ENCODE results near the gene ALG9.
"Not testable (repeated sequence)": the region's sequence is repeated elsewhere in the genome, so short reads cannot be mapped to it uniquely, and the experiment has no call there.

The ALG9 gene

DNA sequence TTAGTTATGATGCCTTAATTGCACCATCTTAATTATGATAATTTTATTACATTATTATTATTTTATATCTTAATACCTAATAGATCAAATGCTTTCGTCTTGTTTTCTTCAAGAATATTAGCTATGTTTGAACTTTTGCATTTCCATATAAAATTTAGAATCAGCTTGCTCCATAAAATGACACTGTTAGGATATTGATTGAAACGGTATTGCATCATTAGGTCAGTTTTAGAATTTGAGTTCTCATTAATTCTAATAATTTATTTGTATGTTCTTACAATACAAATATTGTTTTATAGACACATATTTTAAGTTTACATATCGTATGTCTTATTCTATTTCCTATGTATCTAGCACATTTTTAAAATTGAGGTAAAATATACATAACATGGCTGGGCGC lies 14.7 kb upstream of the ALG9 start:
- TF ChIP-seq, protein P1, sequence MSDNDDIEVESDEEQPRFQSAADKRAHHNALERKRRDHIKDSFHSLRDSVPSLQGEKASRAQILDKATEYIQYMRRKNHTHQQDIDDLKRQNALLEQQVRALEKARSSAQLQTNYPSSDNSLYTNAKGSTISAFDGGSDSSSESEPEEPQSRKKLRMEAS (IDR thresholded peaks at IDR 0.05; ENCODE audit: low read depth, low read length): no peak
- TF ChIP-seq POLR2A (IDR thresholded peaks at IDR 0.05; ENCODE audit: extremely low read depth, insufficient read length) (no peak), MYC (IDR thresholded peaks at IDR 0.05; ENCODE audit: low read depth, low read length) (no peak)
- TF ChIP-seq, protein P2, sequence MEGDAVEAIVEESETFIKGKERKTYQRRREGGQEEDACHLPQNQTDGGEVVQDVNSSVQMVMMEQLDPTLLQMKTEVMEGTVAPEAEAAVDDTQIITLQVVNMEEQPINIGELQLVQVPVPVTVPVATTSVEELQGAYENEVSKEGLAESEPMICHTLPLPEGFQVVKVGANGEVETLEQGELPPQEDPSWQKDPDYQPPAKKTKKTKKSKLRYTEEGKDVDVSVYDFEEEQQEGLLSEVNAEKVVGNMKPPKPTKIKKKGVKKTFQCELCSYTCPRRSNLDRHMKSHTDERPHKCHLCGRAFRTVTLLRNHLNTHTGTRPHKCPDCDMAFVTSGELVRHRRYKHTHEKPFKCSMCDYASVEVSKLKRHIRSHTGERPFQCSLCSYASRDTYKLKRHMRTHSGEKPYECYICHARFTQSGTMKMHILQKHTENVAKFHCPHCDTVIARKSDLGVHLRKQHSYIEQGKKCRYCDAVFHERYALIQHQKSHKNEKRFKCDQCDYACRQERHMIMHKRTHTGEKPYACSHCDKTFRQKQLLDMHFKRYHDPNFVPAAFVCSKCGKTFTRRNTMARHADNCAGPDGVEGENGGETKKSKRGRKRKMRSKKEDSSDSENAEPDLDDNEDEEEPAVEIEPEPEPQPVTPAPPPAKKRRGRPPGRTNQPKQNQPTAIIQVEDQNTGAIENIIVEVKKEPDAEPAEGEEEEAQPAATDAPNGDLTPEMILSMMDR (IDR thresholded peaks at IDR 0.05; ENCODE audit: low read depth, low read length): no peak
- no peak overlapping the region for H3K4me3 ChIP-seq (ENCODE audit: low read depth, low read length)
- no peak for DNase-seq (ENCODE audit: low read depth)

DNA sequence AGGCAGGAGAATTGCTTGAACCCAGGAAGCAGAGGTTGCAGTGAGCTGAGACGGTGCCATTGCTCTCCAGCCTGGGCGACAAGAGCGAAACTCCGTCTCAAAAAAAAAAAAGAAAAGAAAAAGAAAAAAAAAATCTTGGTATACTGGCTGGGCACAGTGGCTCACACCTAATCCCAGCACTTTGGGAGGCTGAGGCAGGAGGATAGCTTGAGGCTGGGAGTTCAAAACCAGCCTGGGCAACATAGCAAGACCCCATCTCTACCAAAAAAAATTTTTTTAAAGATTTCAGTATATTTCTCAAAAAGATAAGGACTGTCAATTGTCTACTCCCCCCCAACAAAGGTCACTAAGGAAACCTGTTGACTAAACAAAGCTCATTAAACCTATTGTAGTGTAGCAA lies 13.7 kb upstream of the ALG9 start:
- H3K4me3 ChIP-seq (ENCODE audit: low read depth, low read length): not testable (repeated sequence)

DNA sequence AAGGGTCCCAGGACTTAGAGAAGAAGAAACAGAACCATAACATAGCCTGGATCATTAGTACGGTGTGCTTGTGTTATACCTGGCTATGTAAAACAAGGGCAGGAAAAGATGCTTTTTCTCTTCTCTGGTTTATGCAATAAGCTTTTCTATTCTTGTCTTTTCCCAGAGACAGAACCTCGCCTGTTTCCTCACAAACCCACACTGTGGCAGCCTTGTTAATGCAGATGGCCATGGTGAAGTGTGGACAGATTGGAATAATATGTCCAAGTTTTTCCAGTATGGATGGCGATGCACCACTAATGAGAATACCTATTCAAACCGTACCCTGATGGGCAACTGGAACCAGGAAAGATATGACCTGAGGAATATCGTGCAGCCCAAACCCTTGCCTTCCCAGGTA lies 10.8 kb upstream of the ALG9 start:
- no peak overlapping the region for H3K4me3 ChIP-seq (ENCODE audit: low read depth, low read length)
- DNase-seq (ENCODE audit: low read depth): no peak
- no peak for TF ChIP-seq POLR2A (IDR thresholded peaks at IDR 0.05; ENCODE audit: extremely low read depth, insufficient read length)
- TF ChIP-seq, protein P2 (IDR thresholded peaks at IDR 0.05; ENCODE audit: low read depth, low read length): no peak
- TF ChIP-seq, protein P1 (IDR thresholded peaks at IDR 0.05; ENCODE audit: low read depth, low read length): no peak
- TF ChIP-seq MYC (IDR thresholded peaks at IDR 0.05; ENCODE audit: low read depth, low read length): no peak

More for the DNA sequence above, 13.7 kb upstream of the ALG9 start:
- not testable (repeated sequence) for DNase-seq (ENCODE audit: low read depth)

DNA sequence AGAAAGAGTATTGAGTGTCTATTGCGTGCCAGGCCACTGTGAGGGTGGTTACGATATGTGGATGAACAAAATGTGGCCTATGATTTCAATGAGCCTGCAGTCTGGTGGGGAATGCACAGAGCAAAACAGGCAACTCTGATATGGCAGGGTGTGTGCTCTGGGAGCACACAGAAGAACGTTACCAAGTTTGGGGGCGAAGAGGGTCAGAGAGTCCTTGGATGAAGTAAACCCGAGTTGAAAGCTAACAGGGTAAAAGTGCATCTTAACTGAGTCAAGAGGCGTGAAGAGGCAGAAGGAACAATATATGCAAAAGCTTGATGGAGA lies 8.2 kb upstream of the ALG9 start:
- TF ChIP-seq POLR2A (IDR thresholded peaks at IDR 0.05; ENCODE audit: extremely low read depth, insufficient read length) (no peak), MYC (IDR thresholded peaks at IDR 0.05; ENCODE audit: low read depth, low read length) (no peak)
- TF ChIP-seq, protein P2 (IDR thresholded peaks at IDR 0.05; ENCODE audit: low read depth, low read length): no peak
- TF ChIP-seq, protein P1 (IDR thresholded peaks at IDR 0.05; ENCODE audit: low read depth, low read length): no peak
- H3K4me3 ChIP-seq (ENCODE audit: low read depth, low read length): peak overlapping the region; percentile 91
- no peak for DNase-seq (ENCODE audit: low read depth)

DNA sequence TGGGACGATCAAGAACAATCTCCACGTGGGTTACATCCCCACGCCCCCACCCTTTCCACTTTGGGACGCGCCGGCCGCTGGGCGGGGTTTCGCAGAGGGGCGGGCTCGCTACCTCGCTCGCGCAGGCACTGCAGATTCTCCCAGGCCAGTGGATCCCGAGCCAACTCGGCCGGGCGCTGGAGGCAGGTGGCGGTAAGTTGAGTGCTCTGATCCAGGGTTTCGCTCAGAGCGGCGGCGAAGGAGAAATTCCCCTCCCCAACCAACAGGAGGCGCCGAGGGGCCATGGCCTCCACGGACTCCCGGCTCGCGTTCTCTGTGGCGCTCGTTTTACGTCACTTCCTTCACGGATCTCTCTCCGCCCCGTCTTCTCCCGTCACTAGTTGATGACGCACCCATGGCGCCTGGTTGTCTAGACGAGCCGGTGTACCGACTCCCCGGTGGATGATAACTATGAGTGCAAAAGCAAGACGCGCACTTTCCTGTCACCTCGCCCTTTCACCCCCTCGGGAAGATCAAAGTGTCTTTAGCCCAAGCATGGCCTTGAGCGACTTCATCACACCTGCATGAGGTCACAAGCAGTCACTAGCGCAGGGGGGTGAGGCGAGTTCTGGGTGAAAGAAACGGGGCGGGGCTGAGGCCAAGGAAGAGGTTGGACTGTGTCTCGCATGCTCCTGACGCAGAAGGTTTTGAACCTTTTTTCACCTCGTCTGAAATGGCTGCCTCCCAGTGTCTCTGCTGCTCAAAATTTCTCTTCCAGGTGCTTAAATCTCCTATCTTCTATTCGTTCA lies 7.7 kb upstream of the ALG9 start, which contains the start of the genes CFAP68 and FDXACB1:
Gene CFAP68, plus strand, starts transcription at position 693 of the 788 bp plus-strand sequence. Its CDS starts 20 bp downstream, at position 713.
Gene FDXACB1, minus strand, starts transcription at position 317 of the 788 bp plus-strand sequence. Its CDS starts 33 bp downstream, at position 284.
- H3K4me3 ChIP-seq (ENCODE audit: low read depth, low read length): peak within 1 kb of the TSS; percentile 91
- DNase-seq (ENCODE audit: low read depth): peak; percentile 99
- TF ChIP-seq MYC (IDR thresholded peaks at IDR 0.05; ENCODE audit: low read depth, low read length) (peak; percentile 87), POLR2A (IDR thresholded peaks at IDR 0.05; ENCODE audit: extremely low read depth, insufficient read length) (peak; percentile 69)
- TF ChIP-seq, protein P2 (IDR thresholded peaks at IDR 0.05; ENCODE audit: low read depth, low read length): peak; percentile 76
- TF ChIP-seq, protein P1 (IDR thresholded peaks at IDR 0.05; ENCODE audit: low read depth, low read length): peak; percentile 84

DNA sequence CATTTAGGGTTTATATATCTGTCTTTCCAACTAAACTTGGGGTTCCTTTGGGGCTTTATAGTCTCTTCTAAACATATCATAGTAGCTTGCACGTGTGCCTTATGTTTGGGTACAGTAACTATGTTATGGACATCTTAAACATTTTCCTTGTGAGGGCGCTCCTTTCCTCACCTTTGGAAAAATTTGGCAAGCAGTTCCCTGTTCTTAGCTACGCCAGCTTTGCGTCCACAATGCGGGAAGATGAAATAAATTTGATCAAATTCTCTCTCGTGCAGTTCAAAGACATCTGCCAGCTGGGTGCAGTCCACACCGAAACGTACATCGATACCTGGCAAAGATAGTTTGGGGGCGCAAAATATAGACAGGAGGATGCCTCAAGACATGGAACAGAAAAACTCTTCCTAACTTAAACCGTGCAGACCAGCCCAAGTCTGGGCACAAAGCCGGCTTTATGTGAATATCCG lies 7.0 kb upstream of the ALG9 start:
- DNase-seq (ENCODE audit: low read depth): no peak
- H3K4me3 ChIP-seq (ENCODE audit: low read depth, low read length): peak overlapping the region; percentile 91
- TF ChIP-seq, protein P2 (IDR thresholded peaks at IDR 0.05; ENCODE audit: low read depth, low read length): no peak
- no peak for TF ChIP-seq POLR2A (IDR thresholded peaks at IDR 0.05; ENCODE audit: extremely low read depth, insufficient read length)
- TF ChIP-seq, protein P1 (IDR thresholded peaks at IDR 0.05; ENCODE audit: low read depth, low read length): no peak
- no peak for TF ChIP-seq MYC (IDR thresholded peaks at IDR 0.05; ENCODE audit: low read depth, low read length)
